SKM-1 (cell line): ENCODE data around the gene PDGFRA.
"Not testable (repeated sequence)": the region's sequence is repeated elsewhere in the genome, so short reads cannot be mapped to it uniquely, and the experiment has no call there.

Experiments
- DNase-seq: peaks from one replicate; lab custom pipeline; 2025; ENCODE audit not compliant: unreplicated experiment; lab: John Stamatoyannopoulos, UW

The PDGFRA gene

DNA sequence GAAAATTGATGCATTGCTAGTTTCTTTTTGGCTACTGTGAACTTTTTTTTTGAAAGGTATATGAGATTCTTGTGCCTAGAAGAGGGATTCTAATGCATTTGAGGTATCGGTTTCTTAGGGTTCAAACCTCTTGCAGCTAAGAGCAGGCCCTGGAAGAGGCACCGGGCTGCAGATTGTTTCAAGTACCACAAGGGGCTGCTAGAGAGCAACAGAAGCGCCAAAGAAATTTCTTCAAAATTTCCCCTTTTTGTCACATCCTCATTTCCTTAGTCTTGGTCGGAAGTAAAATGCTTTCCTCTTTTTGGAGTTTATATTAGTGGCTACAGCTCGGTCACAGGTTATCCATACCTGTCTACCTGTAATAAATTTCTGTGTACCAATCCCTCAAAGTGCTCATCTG is 89.8 kb downstream of the PDGFRA start:
- peak; percentile 78 for DNase-seq

DNA sequence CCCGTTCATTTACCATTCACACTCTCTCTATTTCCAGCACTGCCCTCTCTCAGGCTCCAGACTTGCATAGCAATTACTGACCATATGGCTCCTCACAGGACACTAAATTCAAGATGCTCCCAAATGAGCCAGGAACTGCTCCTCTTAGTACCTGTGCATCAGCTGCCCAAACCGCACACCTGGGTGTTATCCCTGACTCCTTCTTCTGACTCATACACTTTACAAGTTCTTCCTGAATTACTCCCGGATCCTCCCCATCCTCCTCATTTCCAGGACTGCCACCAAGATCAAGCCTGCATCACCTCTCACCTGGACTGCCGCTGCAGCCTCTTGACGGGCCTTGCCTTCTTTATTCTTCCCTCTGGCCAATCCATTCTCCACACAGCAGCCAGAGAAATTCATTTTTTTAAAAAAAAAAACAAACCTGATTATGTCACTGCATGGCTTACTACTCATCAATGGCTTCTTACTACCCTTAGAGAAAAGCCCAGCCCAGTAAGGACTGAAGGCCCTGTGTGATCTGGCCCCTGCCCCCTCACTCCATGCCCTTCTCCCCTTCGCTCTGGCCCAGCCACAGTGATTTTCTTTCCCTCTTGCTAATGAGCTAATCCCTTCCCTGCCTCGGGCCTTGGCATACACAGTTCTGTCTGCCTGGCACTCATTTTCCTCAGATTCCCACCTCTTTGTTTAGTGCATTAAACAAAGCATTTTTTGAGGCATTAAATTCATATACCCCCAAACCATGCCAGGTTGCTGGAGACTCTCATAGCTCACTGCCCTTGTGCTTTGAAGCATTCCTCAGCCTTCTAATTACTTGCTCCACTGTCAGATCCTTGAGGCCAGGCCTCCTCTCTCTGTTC is 92.0 kb downstream of the PDGFRA start:
- DNase-seq, result no peak

DNA sequence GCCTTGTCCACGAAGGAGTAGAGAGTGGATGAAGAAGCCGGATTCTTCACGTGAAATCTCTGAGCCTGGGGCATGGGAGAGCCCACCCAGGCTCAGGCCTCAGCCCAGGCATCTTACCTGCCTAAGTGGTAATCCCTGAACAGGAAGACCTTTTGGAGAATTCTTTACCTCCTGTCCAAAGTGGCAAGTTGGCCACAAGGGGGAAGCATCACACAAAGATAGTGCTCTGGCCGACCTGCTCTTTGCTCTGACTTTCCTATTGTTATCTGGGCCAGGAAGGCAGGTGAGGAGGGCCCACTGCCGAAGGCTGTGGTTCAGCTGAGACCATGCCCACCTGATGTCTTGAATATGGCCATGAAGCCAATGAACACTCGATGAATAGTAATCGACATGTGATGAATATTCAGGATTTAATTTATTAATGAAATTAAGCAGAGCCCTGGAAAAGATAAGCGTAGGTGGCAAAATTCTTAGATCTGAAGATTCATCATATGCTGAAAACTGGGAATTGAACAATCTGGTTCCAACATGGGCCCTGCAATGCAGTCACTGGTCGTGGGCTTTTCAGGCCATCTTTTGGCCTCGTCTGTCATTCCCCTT is 93.8 kb downstream of the PDGFRA start:
- peak; percentile 54 for DNase-seq

DNA sequence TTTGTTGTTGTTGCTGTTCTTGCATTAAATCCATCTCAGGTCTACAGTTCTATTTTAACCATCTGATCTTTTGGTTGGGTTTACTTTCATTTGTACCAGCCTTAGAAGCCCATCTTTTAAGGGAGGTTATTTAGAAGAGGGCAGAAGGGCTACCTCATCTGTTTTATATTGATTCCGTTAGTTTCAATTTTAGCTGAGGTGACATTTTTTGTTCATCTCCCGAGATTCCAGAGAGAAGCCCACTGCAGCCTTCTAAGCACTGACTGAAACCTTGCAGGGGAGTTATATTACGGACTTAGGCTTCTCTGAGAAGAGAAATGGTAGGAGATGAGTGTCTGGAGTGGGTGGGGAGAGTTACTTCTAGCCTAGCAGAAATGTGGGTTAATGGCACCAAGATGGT is 101.8 kb downstream of the PDGFRA start:
- DNase-seq, result no peak

DNA sequence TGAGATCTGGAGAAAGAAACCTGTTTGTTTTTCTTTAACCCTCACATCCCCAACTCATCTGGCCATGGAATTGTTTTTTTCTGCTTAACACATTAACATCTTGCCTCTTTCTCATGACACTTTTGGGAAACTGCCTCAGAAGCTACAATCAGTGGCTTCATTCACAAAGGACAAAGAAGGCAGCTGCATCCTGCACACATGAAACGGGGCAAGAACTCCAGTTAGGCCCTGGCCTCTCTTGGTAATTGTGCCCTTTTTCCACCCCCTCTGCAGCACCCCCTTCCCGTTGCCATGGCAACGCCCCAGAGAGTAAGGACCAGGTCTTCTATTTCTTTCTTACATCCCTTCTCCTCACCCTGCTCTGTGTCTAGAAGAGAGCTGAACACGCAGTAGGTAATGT is 103.4 kb downstream of the PDGFRA start:
- no peak for DNase-seq

DNA sequence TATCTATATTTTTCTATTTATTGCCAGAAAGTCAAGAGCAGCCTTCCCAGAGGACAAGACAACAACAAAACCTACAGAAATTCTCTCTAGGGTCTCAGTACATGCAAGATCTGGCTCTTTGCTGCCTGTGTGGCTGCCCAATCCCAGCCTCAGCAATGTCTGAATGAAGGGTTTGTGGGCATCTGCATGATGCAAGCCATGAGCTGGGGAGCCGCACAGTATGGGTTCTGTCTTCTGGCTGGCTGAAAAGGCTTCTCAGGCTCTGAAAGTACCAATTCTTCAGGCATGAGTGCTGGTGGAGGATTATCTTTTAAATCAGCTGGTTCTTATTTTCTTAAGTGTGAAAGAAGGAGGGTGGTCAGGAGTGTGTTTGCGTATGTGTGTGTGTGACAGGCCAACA is 104.6 kb downstream of the PDGFRA start:
- no peak for DNase-seq

DNA sequence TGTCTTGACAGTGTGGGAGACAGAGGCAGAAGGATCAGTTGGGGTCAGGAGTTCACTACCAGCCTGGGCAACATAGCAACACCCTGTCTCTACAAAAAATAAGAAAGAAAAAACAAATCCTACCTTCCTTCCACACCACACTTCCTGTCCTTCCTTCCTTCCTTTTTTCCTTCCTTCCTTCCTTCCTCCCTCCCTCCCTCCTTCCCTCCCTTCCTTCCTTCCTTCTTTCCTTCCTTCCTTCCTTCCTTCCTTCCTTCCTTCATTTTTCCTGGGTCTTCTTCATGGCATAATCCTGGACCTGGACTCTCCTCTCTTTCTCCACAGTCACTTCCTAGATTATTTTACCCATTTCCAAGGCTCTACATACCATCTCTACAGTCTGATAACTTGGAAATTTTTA is 105.7 kb downstream of the PDGFRA start:
- not testable (repeated sequence) for DNase-seq

DNA sequence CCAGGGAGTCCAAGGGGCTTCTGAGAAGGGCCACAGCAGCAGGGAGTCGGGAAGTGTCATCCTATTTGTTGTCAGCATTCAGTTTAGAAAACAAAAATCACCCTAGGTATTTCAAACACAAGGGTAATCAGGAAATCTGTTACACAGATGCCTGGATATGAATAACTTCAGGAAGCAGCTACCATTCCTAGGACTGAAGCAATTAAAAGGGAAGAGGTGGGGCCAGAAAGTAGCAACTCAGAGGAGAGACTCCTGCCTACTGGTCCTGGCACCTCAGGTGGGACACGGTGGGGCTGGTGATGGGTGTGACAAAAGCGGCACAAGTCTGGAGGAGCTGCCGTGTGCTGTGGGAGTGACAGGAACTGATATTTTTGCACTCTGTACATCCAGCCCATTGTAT is 107.9 kb downstream of the PDGFRA start:
- no peak for DNase-seq

DNA sequence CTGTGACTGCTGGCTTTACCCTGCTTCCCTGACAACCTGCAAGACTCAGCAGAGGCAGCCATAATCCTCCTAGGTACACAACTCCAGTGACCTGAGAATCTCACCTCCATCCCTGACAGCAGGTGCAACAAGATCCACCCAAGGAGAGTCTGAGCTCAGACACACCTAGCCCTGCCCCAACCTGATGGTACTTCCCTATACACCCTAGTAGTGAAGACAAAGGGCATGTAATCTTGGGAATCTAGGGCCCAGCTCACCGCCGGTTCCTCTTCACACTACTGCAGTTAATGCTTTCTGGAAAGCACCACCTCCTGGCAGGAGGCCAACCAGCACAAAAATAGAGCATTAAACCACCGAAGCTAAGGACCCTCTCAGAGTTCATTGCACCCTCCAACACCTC is 113.0 kb downstream of the PDGFRA start:
- DNase-seq, result not testable (repeated sequence)
